ENCODE data around the gene ETFA. TPM values are rescaled to one million over a fixed set of nuclear protein-coding genes. Genes with fewer than 3 reads are reported as not detected.
A peak's percentile ranks its signal among the peaks of the same experiment; 100 is the strongest.

The ETFA gene
- total RNA-seq, 3 donors from 2014 or later, result 172 to 286 (median 213) TPM

GRCh38 chr15:76245072-76245610, 66.1 kb downstream of the ETFA start:
- DNase-seq (no peak), ATAC-seq (no peak)
- Histone ChIP-seq H3K9me3 (no peaks in the 10 kb centered on the region), H3K36me3 (ENCODE audit: low read depth) (no peaks in the 10 kb centered on the region), H3K4me3 (no peak overlapping the region), H3K4me1 (ENCODE audit: low read depth) (no peaks in the 10 kb centered on the region)
- intact Hi-C loops (cut with DNase I, micrococcal nuclease), result no loop called here
- no peak for TF ChIP-seq CTCF (IDR thresholded peaks at IDR 0.05)

- Histone ChIP-seq H3K4me1 (ENCODE audit: low read depth) (no peaks in the 10 kb centered on the region), H3K9me3 (no peaks in the 10 kb centered on the region), H3K36me3 (ENCODE audit: low read depth) (no peaks in the 10 kb centered on the region), H3K4me3 (no peak overlapping the region)
- DNase-seq (no peak), ATAC-seq (no peak)
- TF ChIP-seq CTCF (IDR thresholded peaks at IDR 0.05), result no peak
- intact Hi-C loops (cut with DNase I, micrococcal nuclease), result no loop called here
Measured at GRCh38 chr15:76239786-76240185, 71.5 kb downstream of the ETFA start.

- H3K4me1 ChIP-seq (ENCODE audit: low read depth), result no peaks in the 10 kb centered on the region
- TF ChIP-seq CTCF (IDR thresholded peaks at IDR 0.05), result no peak
- no peak overlapping the region for H3K4me3 ChIP-seq
- H3K36me3 ChIP-seq (ENCODE audit: low read depth), result no peaks in the 10 kb centered on the region
- DNase-seq, result no peak
- intact Hi-C loops (cut with DNase I, micrococcal nuclease), result no loop called here
- no peak for ATAC-seq
- no peaks in the 10 kb centered on the region for H3K9me3 ChIP-seq
Measured at GRCh38 chr15:76236350-76236749, 74.9 kb downstream of the ETFA start.

GRCh38 chr15:76235186-76235826, 76.0 kb downstream of the ETFA start:
- intact Hi-C loops (cut with DNase I, micrococcal nuclease), result no loop called here
- no peaks in the 10 kb centered on the region for H3K4me1 ChIP-seq (ENCODE audit: low read depth)
- H3K4me3 ChIP-seq, result no peak overlapping the region
- no peaks in the 10 kb centered on the region for H3K9me3 ChIP-seq
- DNase-seq, result no peak
- no peaks in the 10 kb centered on the region for H3K36me3 ChIP-seq (ENCODE audit: low read depth)
- peak; percentile 11 for TF ChIP-seq CTCF (IDR thresholded peaks at IDR 0.05)
- ATAC-seq, result peak; percentile 65

GRCh38 chr15:76234337-76234889, 76.9 kb downstream of the ETFA start:
- DNase-seq, result no peak
- no peak overlapping the region for H3K4me3 ChIP-seq
- ATAC-seq, result no peak
- intact Hi-C loops (cut with DNase I, micrococcal nuclease), result no loop called here
- H3K9me3 ChIP-seq, result no peaks in the 10 kb centered on the region
- TF ChIP-seq CTCF (IDR thresholded peaks at IDR 0.05), result no peak
- no peaks in the 10 kb centered on the region for H3K36me3 ChIP-seq (ENCODE audit: low read depth)
- H3K4me1 ChIP-seq (ENCODE audit: low read depth), result no peaks in the 10 kb centered on the region

Measured in mucosa of descending colon (tissue), 3 donors.